HG03196 (cell line): ENCODE data around the gene RSBN1L.
"Not testable (repeated sequence)": the region's sequence is repeated elsewhere in the genome, so short reads cannot be mapped to it uniquely, and the experiment has no call there.

Experiments
- ATAC-seq: cut with Tn5 transposase; IDR thresholded peaks from one replicate; pipeline ENCODE4 v1.9.1; 2021; ENCODE audit not compliant: unreplicated experiment

RSBN1L gene

GRCh38 chr7:77687100-77687746 lies 9.0 kb upstream of the RSBN1L start:
- ATAC-seq: no peak

DNA sequence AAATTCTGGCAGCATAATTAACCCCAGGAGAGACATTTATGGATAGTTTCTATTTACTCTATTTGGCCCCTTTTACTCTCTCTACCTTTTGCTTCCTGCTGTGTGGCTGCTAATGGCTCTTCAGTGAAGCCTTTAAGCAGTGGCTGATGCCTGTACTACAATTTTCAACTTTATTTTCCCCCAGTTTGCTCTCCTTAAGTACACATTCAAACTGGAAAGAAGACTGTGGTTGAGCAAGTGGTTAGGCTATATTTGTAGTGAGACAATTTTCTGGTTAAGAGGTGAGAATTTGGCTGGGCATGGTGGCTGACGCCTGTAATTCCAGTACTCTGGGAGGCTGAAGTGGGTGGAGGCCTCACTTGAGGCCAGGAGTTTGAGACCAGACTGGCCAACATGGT lies 8.5 kb upstream of the RSBN1L start:
- no peak for ATAC-seq

DNA sequence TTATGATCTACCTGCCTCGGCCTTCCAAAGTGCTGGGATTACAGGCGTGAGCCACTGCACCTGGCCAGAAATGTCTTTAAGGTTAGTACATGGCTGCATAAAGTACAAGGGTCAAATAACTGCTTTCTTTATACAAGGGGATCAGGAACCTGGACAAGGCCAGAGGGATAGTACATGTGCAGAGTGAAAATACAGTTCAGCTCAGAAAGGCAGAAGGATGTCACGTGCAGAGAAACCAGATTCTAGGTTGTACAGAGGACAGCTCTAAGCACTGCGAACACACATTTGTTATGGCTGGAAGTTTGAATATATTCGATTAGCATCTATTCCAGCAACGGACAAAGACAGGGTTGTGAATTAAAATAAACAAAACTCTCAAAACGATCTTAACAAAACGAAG lies 6.0 kb upstream of the RSBN1L start:
- ATAC-seq: no peak

DNA sequence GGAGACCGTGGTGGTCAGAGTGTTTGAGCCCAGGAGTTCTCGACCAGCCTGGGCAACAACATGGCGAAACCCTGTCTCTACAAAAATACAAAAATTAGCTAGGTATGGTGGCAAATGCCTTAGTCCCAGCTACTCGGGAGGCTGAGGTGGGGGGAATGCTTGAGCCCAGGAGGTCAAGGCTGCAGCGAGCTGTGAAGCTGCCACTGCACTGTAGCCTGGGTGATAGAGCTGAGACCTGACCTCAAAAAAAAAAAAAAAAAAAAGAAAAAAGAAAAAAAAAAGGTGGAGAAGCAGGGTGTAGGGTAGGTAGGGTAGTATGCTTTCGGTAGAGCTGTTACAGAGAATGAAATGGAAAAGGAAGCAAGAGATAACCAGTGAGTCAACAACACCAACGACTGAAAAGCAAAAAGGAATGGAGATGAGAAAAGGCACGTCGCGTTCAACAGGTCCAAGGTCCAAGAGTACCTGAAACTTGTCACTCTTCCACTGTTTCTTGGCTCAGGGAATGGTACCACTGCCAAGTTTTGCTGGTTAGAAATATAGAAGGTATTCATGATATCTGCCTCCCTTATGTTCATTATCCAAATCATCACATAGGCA lies 4.3 kb upstream of the RSBN1L start:
- ATAC-seq: no peak

- no peak for ATAC-seq
Measured at GRCh38 chr7:77693830-77694583, 2.3 kb upstream of the RSBN1L start.

- peak; percentile 15 for ATAC-seq
Measured at GRCh38 chr7:77696643-77697534, 630 bp downstream of the RSBN1L start.

GRCh38 chr7:77697535-77697831 lies 1.2 kb downstream of the RSBN1L start:
- no peak for ATAC-seq

DNA sequence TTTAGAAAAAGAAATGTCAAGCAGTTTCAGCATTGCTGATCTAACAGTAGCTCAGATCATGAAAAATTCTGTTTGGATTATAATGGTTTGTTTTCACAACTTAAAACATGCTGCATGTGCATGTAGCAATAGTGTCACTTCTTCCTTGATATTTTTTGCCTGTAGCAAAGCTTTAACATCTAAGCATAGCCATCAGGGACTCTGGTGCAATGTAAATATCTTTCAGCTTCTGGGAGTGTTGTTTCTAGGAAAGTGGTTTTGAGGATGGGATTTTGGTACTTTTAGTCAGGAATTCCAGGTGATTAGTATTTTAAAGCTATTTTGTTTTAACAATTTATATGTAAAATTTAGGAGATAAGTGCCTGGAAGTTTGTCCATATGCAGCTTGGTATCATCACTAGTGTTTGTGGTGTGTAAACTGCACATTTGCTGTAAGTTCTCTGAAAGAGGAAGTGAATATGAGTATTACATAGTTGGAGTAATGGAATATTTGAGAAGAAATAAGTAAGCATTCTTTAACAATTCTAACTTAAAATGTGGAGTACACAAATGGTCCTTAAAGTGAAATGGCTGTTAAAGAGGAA lies 1.9 kb downstream of the RSBN1L start:
- no peak for ATAC-seq

GRCh38 chr7:77699056-77699455 lies 2.8 kb downstream of the RSBN1L start:
- ATAC-seq: peak; percentile 30

DNA sequence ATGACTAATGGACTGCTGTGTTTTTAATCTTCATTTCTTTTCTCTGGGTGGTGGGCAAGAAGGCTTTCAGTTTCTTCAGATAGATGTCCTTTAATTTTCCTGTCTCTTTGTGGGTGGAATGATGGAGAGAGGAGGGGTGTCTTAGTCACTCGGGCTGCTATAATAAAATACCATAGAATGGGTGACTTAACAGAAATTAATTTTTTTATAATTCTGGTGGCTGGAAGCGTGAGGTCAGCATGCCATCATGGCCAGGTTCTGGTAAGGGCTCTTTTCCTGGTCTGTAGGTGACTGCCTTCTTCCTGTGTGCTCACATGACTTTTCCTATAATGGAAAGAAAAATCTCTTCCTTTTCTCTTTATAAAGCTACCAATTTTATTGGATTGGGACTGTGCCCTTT lies 6.3 kb downstream of the RSBN1L start:
- no peak for ATAC-seq

- no peak for ATAC-seq
Measured at GRCh38 chr7:77702968-77703472, 6.8 kb downstream of the RSBN1L start.

DNA sequence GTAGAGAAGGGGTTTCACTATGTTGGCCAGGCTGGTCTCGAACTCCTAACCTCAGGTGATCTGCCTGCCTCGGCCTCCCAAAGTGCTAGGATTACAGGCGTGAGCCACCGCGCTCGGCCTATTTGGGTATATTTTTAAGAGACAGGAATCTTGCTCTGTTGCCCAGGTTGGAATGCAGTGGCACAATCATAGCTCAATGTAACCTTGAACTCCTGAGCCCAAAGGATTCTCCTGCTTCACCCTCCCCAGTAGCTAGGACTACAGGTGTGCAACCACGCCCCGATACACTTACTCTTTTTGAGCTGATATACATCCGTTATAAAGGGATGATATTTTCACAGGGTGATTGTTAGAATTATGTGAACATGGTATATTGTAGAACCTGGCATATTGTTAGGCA lies 7.4 kb downstream of the RSBN1L start:
- ATAC-seq: not testable (repeated sequence)

- ATAC-seq: no peak
Measured at GRCh38 chr7:77707504-77707992, 11.3 kb downstream of the RSBN1L start.

GRCh38 chr7:77710067-77710466 lies 13.8 kb downstream of the RSBN1L start:
- ATAC-seq: no peak

DNA sequence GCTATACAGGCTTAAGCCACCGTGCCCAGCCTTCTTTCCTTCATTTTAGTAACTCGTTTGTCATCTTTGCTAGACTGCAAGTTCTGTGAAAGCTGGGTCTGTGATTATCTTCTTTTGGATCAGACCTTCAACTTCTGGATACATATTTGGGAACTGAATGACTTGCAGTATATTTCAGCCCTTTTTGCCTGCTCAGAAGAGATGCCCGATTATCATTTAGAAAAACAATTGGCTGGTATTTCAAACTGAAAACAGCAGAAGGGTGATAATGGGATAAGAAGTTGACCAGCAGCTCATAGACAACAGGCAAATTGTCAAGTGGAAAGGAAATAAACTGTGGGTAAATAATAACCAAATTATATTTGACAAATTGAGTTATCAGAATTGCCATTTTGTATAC lies 14.6 kb downstream of the RSBN1L start:
- ATAC-seq: no peak

DNA sequence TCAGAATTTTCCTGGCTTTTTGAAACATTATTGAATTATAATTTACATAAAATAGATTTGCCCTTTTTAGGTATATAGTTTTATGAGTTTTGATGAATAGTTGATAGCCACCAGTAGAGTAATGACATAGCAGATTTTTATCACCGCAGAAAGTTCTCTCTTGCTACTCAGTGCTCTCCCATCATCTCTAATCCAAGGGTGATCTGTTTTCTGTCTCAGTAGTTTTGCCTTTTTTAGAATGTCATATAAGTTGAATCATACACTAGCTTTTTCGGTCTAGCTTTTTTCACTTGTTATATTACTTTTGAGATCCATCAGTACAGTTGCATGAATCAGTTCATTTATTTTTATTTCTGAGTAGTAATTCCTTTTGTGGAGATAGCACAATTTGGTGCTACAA lies 17.9 kb downstream of the RSBN1L start:
- ATAC-seq: no peak

- not testable (repeated sequence) for ATAC-seq
Measured at GRCh38 chr7:77714931-77715330, 18.7 kb downstream of the RSBN1L start.

GRCh38 chr7:77716804-77717203 lies 20.5 kb downstream of the RSBN1L start:
- no peak for ATAC-seq

- ATAC-seq: not testable (repeated sequence)
Measured at GRCh38 chr7:77717566-77717965, 21.3 kb downstream of the RSBN1L start.

DNA sequence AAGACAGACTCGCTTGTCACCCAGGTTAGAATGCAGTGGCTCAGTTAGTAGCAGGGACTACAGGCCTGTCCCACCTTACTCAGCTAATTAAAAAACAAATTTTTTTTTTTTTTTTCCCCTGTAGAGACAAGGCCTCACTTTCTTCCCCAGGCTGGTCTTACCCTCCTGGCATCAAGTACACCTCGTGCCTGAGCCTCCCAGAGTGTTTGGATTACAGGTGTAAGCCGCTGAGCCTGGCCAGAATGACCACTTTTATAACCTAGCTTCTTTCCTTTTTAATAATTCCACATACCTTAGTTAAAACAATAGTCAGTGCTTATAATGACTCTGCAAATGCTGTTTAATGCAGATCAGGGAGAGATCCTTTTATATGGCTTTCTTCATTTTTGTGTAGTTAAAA lies 31.3 kb downstream of the RSBN1L start:
- no peak for ATAC-seq
